Measurements from ENCODE around the gene TBC1D22B. TPM values are rescaled to one million over a fixed set of nuclear protein-coding genes. Genes with fewer than 3 reads are reported as not detected.

Gene TBC1D22B
- total RNA-seq, 2 donors from 2014 or later, result 7.7 to 11.6 TPM

GRCh38 chr6:37233541-37233940 is 24.0 kb upstream of the TBC1D22B start:
- Histone ChIP-seq H3K27me3 (replicated peaks; ENCODE audit: insufficient read depth) (no peaks in the 10 kb centered on the region), H3K27ac (no peak overlapping the region), H3K36me3 (no peaks in the 10 kb centered on the region), H3K4me3 (no peak overlapping the region), H3K4me1 (ENCODE audit: control insufficient read depth in 1 of 2, low read depth in 2 of 2) (peaks cover 6 to 7% of the 10 kb centered on the region in 2 donors), H3K9me3 (no peaks in the 10 kb centered on the region)
- DNase-seq (ENCODE audit: low spot score), result no peak
- no peak for TF ChIP-seq CTCF (IDR thresholded peaks at IDR 0.05)
- no peak for ATAC-seq (ENCODE audit: insufficient number of reproducible peaks, low FRiP score, low read depth)

GRCh38 chr6:37236921-37237320 is 20.7 kb upstream of the TBC1D22B start:
- ATAC-seq (ENCODE audit: insufficient number of reproducible peaks, low FRiP score, low read depth), result no peak
- DNase-seq (ENCODE audit: low spot score), result no peak
- Histone ChIP-seq H3K4me3 (no peak overlapping the region), H3K36me3 (no peaks in the 10 kb centered on the region), H3K27me3 (replicated peaks; ENCODE audit: insufficient read depth) (no peaks in the 10 kb centered on the region), H3K4me1 (ENCODE audit: control insufficient read depth in 1 of 2, low read depth in 2 of 2) (peaks cover 27 to 35% of the 10 kb centered on the region in 2 donors), H3K9me3 (no peaks in the 10 kb centered on the region), H3K27ac (peak overlapping the region in 1 of 2 donors; percentile 33)
- TF ChIP-seq CTCF (IDR thresholded peaks at IDR 0.05), result no peak

GRCh38 chr6:37237789-37238188 is 19.8 kb upstream of the TBC1D22B start:
- Histone ChIP-seq H3K36me3 (no peaks in the 10 kb centered on the region), H3K27me3 (replicated peaks; ENCODE audit: insufficient read depth) (no peaks in the 10 kb centered on the region), H3K27ac (peak overlapping the region in 1 of 2 donors; percentile 89), H3K4me3 (no peak overlapping the region), H3K4me1 (ENCODE audit: control insufficient read depth in 1 of 2, low read depth in 2 of 2) (peaks cover 33 to 44% of the 10 kb centered on the region in 2 donors), H3K9me3 (no peaks in the 10 kb centered on the region)
- DNase-seq (ENCODE audit: low spot score) (no peak), ATAC-seq (ENCODE audit: insufficient number of reproducible peaks, low FRiP score, low read depth) (no peak)
- no peak for TF ChIP-seq CTCF (IDR thresholded peaks at IDR 0.05)

- peak overlapping the region; percentile 89 to 92 for H3K27ac ChIP-seq
Observed at GRCh38 chr6:37238381-37238780, 19.2 kb upstream of the TBC1D22B start.

GRCh38 chr6:37239526-37239925 is 18.0 kb upstream of the TBC1D22B start:
- peak overlapping the region; percentile 89 to 92 for H3K27ac ChIP-seq
- DNase-seq (ENCODE audit: low spot score), result no peak
- H3K9me3 ChIP-seq, result no peaks in the 10 kb centered on the region
- H3K27me3 ChIP-seq (replicated peaks; ENCODE audit: insufficient read depth), result no peaks in the 10 kb centered on the region
- no peak for ATAC-seq (ENCODE audit: insufficient number of reproducible peaks, low FRiP score, low read depth)
- no peak for TF ChIP-seq CTCF (IDR thresholded peaks at IDR 0.05)
- H3K36me3 ChIP-seq, result no peaks in the 10 kb centered on the region
- peaks cover 50 to 61% of the 10 kb centered on the region in 2 donors for H3K4me1 ChIP-seq (ENCODE audit: control insufficient read depth in 1 of 2, low read depth in 2 of 2)
- H3K4me3 ChIP-seq, result no peak overlapping the region

More at GRCh38 chr6:37238381-37238780, 19.2 kb upstream of the TBC1D22B start:
- Histone ChIP-seq H3K9me3 (no peaks in the 10 kb centered on the region), H3K36me3 (no peaks in the 10 kb centered on the region), H3K4me3 (no peak overlapping the region), H3K4me1 (ENCODE audit: control insufficient read depth in 1 of 2, low read depth in 2 of 2) (peaks cover 39 to 50% of the 10 kb centered on the region in 2 donors), H3K27me3 (replicated peaks; ENCODE audit: insufficient read depth) (no peaks in the 10 kb centered on the region)
- DNase-seq (ENCODE audit: low spot score) (no peak), ATAC-seq (ENCODE audit: insufficient number of reproducible peaks, low FRiP score, low read depth) (no peak)
- TF ChIP-seq CTCF (IDR thresholded peaks at IDR 0.05), result no peak

Measured in thoracic aorta (tissue), 2 donors.